GM12892 (cell line): Measurements from ENCODE around the gene BGN.

Source experiments
- POLR2A ChIP-seq: IDR thresholded peaks from 2 replicates; pipeline ENCODE4 v1.6.1; 2011; ENCODE audit warnings: low read depth, low read length, control low read depth
- POLR2AphosphoS5 ChIP-seq: IDR thresholded peaks from 2 replicates; pipeline ENCODE4 v1.6.1; 2011; ENCODE audit warnings: low read depth, low read length, control low read depth

DNA sequence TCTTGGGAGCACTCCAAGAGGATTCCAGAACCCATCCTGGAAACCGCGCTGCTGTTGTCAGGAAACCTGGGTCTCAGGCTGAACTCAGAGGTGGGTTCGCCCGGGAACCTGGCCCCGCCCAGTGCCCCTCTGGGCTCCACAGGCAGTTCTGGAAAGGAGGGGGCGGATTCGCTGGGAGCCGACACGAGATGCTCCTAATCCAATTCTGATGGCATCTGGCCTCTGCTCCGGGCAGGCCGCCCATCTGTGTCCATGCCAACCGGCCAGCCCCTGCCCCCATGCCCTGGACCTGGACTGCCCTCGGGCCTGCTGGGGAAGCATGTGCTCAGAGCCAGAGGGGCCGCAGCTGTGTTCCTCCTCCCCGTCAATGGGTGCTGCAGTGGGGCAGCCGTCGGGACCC lies 43.6 kb downstream of the BGN start:
- TF ChIP-seq POLR2AphosphoS5 (no peak), POLR2A (no peak)
